GM19043 (cell line): ENCODE measurements around the gene FNDC1.

Experiments used
- ATAC-seq: cut with Tn5 transposase; IDR thresholded peaks from one replicate; pipeline ENCODE4 v1.9.1; 2021; ENCODE audit warnings: low read depth; ENCODE audit not compliant: unreplicated experiment

The FNDC1 gene

DNA sequence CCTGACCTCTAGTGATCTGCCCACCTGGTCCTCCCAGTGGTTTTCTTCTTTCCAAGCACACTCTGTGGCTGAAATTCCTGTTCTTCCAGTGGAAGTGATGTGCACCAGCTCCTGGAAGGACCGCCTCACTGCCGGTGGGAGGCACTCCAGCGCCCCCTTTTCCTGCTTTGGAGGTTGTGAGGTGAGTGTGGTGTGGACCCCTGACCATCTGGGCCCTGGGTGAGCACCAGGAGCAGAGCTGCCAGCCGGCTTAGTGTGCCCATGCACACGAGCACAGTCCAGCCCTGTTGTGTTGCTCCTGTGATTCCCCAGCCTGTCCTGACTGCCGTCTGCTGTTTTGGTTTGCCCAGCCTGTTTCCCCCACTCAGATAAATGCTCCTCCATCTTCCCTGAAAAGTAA is 134.6 kb downstream of the FNDC1 start:
- no peak for ATAC-seq

DNA sequence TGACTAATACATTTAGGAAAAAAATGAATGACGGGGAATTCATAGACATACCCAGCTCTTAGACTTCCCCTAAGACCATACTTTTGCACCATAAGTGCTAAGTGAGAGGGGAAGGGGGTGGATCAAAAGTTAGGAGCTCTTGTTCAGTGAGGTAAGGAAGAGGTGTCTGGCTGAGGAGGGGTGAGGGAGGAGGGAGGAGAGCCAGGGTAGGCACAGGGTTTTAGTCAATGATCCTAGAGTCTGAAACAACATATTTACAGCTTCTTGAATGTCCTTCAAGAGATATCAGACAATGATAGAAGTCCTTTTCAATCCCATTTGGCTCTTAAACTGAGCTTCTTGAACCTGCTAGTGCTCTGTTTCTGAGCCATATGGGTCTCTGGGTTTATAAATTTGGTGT is 135.4 kb downstream of the FNDC1 start:
- no peak for ATAC-seq

DNA sequence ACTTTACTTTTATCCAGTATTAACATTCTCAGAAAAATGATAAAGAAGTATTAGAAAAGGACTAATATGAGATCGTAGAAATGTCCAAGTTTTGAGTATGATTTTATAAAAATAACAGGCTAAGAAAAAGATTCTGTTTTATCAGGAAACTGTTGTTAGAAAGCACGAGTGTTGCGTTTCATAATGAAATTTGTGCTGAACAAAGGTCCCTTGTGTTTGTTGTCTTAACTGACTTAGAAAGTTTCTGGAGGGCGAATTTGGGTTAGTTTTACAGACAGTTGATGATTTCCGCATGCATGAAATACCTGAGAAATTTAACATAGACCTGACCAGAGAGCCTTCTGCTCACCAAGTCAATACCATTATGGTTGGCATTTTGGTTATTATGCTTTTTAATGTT is 136.0 kb downstream of the FNDC1 start:
- no peak for ATAC-seq

DNA sequence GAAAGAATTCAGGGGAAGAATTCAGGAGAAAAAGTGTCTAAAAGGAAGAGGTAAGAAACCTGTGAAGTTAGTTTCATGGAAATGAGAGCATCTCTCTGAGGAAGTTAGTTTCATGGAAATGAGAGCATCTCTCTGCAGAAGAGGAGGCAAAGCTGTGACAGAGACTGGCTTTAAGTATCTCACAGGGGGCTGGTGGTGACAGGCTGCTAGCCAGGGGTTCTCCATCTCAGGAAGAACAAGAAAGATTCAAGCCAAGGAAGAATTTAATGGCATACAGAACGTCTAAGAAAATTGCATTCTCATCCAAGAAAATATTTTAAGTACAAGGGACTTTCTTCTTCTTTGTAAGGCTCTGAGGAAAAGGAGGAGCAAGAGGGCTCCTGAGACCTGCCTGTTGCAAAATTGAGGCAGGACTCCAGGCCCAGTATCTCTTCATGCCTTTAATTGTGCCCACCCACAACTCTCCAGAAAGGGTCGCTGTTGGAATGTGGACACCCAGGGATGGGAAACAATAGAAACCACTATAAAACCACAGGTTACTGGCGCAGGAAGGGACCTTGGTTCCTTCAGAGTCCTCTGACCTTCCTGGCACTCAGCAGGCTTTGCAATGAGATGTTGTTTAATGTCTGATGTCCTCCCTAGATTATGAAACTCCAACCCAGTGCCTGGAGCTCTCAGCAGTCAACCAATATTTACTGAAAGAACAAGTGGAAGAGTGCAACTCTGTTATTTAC is 136.8 kb downstream of the FNDC1 start:
- no peak for ATAC-seq

DNA sequence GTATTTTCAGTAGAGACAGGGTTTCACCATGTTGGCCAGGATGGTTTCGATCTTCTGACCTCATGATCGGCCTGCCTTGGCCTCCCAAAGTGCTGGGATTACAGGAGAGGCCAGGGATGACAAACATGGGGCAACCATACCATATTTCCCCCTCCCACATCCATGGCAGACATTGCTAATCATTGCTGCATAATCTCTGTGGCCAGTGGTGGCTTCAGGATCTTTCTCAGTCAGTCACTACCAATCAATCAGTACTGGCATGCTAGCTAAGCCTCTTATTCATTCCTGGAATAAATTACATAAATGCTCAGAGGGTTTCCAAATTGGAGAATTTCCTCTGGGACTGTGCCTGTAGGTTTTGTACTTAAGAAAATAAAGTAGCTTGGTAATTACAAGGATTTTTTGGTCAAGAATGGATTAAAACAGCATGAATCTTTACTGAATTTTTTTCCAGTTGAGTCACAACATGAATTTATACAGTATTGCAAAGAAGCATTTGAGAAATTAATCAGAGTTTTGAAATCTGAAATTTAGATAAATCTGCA is 138.1 kb downstream of the FNDC1 start:
- no peak for ATAC-seq

DNA sequence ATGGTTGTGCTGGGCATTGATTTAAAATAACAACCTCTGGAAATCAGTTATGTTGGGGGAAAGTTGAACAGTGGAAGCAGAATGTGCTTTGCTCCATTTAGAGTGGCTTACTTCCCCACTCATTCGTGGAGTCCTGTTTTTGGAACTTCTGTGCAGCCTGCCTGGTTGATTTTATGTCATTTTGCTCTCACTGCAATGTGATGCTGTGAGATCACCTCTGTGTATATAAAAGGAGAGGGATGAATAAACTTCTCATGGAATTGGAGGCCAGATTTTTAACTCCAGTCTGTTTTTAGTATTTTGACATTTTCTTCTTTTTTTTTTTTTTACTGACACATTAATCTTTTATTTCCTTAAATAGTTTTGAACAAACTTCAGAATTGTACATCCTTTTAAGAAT is 139.0 kb downstream of the FNDC1 start:
- ATAC-seq, result no peak

DNA sequence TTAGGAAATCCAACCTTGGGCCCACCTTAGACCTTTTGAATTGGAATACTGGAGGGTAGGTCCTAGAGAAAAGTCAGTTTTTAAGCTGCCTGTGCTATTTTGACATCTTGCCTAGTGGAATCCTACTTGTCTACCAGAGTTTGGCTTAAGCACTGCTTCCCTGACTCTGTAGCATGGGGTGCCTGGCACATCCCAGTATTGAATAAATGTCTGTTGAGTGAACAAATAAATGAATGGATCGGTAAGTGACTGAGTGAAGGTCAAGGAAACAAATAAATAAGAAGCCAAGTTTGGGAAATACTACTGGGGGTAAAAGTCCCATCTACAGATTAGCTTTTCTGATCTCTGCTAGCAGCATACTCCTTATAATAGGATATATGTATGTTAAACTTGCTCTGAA is 140.5 kb downstream of the FNDC1 start:
- no peak for ATAC-seq

DNA sequence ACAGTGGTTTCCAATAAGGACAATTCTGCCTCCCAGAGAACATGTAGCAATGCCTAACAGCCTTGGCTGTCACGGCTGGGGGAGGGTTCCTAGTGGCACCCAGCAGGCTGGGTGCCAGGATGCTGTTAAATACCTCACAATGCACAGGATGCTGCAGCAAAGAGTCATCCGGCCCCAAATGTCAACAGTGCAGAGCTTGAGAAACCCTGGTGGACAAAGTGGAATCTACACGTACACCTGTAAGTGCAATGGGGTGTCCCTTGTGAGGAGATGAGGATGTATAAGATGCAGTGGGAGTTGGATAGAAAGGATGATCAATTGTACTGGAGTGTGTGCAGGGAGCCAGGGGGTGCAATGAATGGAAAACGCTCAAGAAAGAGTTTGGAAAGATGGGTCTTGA is 142.4 kb downstream of the FNDC1 start:
- no peak for ATAC-seq

DNA sequence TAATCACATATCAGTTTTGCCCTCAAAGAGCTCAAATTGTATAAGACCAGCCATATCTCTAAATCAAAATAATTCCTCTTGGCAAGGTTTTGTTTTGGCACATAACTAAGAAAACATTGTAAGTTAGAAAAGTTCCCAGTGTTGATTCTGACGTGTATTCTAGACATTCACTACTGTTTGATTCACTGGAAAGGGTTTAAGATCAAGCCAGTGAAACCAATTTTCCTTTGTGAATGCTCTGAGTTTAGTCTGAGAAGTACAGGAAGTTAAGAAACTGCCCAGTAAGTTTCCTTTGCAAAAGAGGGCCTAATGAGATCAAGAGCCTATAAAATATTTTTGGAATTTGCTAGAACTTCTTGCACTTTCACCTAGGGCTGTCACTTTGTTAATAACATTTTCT is 143.0 kb downstream of the FNDC1 start:
- no peak for ATAC-seq

DNA sequence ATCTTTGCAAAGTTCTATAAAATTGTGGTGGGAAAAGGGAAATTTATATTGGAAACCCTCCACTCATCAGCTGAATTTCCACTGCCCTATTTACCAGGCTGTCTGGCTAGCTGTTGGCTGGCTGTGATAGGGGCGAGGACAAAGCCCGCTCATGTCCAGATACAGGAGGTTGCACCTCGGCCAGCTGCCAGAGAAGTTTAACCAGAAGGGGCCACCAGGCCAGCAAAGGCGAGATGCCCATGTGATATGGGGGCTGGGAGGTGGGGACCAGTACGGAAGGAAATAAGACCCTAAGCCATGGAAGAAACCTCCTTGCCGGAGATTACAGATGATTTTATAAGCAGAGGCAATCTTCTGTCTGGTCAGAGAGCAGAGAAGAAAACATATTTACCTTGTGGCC is 143.8 kb downstream of the FNDC1 start:
- ATAC-seq, result no peak

DNA sequence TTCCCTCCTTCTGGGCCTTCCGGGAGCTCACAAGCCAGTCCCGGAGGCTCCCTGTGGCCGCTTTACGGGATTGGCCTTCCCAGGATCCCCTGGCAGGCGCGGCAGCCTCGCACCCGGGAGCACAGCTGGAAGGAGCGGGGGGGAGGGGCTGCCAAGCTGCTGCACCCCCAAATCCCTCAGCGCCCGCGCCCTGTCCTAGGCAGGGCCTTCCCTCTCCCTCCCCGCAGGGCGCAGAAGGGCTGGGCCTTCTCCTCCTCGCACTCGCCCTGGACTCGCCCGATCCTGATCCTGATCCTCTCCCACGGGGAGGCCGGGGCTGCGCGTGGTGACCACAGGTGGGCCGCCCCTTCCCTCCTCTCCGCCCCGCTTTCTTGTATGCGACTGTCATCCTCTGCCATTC is 146.4 kb downstream of the FNDC1 start:
- no peak for ATAC-seq

DNA sequence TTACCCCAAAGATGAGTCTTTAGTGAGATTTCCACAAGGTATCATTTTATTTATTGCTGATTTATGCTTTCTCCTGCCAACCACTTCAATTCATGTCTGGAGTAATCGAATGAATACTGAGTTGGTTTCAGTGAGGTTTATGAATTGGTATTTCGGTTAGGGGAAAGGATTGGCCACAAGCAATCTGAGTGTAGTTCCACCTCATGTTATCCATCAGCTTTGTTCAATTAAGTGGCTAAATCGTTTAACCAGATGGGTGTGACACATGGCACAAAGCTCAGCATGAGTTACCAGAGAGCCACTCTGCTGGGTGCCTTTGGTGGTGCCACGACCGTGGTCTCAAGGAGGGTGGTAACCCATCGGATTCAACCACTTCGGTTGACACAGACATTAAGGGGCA is 148.2 kb downstream of the FNDC1 start:
- ATAC-seq, result no peak

DNA sequence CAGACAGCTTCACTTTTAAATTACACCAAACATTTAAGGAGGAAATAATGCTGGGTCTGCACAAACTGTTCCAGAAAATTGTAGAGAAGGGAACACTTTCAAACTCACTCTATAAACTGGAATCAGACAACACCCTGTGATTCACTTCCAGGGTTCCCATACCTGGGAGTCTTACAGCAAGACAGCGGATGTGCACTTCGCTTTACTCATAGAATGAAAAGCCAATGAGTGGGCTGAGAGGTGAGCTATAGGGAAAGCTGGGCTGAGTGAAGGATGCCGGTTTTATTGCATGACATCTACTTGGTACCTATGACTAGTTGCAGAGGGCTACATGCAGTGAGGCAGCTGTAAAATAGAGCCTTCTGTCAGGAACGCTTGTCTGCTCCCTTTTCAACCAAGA is 152.1 kb downstream of the FNDC1 start:
- no peak for ATAC-seq
